ENCODE data around the gene SCARF2.

Gene SCARF2

DNA sequence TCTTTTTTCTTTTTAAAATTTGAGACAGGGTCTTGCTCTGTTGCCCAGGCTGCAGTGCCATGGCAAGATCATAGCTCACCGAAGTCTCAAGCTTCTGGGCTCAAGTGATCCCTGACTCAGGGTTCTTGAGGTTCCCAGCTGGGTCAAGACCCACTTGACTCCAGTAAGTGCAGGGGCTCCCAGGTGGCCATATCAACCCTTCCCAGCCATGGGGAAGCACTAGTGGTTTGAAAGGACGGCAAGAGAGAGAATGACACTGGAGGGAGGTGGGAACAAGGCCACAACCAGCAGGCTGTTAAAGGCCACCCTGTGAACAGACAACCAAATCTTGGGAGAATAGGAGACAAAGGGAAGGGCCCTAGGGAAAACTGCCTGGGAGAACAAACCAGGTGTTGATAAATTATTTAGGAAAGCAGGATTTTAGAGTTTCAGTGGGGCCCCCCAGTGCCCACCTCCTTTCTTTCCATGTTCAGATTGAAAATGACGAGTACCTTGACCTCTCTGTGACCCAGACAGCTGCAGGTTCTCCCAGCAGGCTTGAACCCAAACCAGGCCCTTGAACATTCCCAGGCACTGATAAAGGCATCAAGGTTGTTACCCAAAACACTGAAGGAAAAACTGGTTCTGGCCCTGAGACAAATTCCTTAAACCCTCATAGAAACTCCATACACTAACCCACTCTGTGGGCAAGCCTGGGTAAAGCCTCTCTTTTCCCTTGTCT is 29.2 kb upstream of the SCARF2 start:
- H3K4me3 ChIP-seq (replicated peaks; ENCODE audit: low read depth, low read length), result no peak overlapping the region
- TF ChIP-seq, protein P1, sequence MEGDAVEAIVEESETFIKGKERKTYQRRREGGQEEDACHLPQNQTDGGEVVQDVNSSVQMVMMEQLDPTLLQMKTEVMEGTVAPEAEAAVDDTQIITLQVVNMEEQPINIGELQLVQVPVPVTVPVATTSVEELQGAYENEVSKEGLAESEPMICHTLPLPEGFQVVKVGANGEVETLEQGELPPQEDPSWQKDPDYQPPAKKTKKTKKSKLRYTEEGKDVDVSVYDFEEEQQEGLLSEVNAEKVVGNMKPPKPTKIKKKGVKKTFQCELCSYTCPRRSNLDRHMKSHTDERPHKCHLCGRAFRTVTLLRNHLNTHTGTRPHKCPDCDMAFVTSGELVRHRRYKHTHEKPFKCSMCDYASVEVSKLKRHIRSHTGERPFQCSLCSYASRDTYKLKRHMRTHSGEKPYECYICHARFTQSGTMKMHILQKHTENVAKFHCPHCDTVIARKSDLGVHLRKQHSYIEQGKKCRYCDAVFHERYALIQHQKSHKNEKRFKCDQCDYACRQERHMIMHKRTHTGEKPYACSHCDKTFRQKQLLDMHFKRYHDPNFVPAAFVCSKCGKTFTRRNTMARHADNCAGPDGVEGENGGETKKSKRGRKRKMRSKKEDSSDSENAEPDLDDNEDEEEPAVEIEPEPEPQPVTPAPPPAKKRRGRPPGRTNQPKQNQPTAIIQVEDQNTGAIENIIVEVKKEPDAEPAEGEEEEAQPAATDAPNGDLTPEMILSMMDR (IDR thresholded peaks at IDR 0.05; ENCODE audit: insufficient read depth, low read length, poor library complexity, severe bottlenecking), result no peak
- H3K27me3 ChIP-seq (replicated peaks; ENCODE audit: control insufficient read depth, insufficient read depth, low read length), result no peaks in the 10 kb centered on the region
- DNase-seq (ENCODE audit: extremely low read depth, insufficient read length), result no peak
- H3K36me3 ChIP-seq (ENCODE audit: control insufficient read depth, insufficient read depth, low read length), result peaks cover 7% of the 10 kb centered on the region; the same call in 1 of the 2 replicates

DNA sequence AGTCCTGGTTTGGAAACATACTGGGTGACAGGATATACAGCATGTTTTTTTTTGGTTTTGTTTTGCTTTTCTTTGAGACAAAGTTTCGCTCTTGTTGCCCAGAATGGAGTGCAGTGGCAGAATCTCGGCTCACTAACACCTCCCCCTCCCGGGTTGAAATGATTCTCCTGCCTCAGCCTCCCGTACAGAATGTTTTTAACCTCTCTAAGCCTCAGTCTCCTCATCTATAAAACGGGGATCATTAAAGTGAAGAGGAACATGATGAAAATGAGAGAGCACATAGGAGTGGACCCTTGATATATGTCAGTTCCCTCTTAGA is 28.1 kb upstream of the SCARF2 start:
- TF ChIP-seq, protein P1 (IDR thresholded peaks at IDR 0.05; ENCODE audit: insufficient read depth, low read length, poor library complexity, severe bottlenecking), result no peak
- Histone ChIP-seq H3K36me3 (ENCODE audit: control insufficient read depth, insufficient read depth, low read length) (no peaks in the 10 kb centered on the region; the same call in 1 of the 2 replicates), H3K27me3 (replicated peaks; ENCODE audit: control insufficient read depth, insufficient read depth, low read length) (no peaks in the 10 kb centered on the region), H3K4me3 (replicated peaks; ENCODE audit: low read depth, low read length) (no peak overlapping the region)
- DNase-seq (ENCODE audit: extremely low read depth, insufficient read length), result no peak

DNA sequence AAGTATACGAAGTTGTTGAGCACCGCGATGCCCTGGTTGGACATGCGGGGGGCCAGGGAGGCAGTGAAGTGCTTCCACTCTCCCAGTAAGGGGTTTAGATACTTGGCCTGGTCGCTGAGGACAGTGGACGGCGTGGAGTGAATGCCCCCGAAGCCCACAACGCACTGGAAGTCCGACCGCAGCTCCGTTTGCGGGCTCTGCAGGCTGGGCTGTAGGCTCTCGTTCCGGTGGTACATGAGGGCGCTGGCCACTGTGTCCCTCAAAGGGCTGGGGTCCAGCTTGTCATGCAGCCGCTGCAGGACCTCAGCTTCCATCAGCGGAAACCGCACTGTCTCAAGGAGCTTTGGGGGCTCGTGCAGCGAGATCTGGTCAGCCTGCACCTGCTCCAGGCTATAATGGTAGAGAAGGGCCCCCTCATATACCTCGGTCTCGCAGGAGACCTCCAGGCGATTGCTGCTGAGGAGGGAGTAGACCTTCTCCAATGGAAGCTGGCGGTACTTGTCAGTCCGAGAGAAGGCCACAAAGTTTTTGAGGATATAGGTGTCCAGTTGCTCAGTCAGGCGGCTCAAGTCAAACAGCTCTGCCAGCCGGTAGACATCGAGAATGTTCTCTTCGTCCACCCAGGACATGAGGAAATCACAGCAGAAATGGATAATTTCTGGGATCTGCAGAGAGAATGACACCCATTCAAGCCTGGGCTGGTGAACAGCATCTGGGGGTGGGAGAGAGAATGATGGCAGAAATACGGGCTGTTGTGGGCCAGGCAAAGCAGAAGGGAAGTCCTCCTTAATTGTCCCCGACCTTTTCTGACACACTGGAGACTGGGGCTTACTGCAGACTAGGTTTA is 27.5 kb upstream of the SCARF2 start:
- Histone ChIP-seq H3K4me3 (replicated peaks; ENCODE audit: low read depth, low read length) (no peak overlapping the region), H3K27me3 (replicated peaks; ENCODE audit: control insufficient read depth, insufficient read depth, low read length) (no peaks in the 10 kb centered on the region), H3K36me3 (ENCODE audit: control insufficient read depth, insufficient read depth, low read length) (no peaks in the 10 kb centered on the region; the same call in 1 of the 2 replicates)
- no peak for DNase-seq (ENCODE audit: extremely low read depth, insufficient read length)
- TF ChIP-seq, protein P1 (IDR thresholded peaks at IDR 0.05; ENCODE audit: insufficient read depth, low read length, poor library complexity, severe bottlenecking), result no peak

DNA sequence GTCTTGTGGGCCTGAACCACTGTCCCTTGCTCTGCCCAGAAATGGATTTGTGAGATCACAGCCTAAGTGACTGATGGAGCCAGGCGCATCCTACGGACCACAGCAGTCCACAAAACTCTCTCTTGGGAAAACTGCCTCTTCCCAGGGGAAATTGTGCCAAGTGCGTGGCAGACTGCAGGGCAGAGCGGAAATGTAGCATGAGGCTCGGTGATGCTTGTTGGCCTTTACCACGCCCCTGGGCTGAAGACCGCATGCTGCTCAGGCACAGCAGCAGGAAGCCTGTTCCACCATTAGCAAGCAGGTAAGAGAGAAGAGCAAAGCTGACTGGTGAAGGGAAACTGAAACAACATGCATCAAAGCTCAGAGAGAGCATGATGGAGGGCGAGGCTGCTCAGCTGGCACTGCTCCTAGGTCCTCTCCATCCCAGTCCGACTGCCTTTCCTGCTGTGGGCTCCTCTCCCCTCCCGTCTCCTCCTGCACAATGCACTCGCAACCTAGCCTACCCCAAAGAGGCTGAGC is 26.5 kb upstream of the SCARF2 start:
- TF ChIP-seq, protein P1 (IDR thresholded peaks at IDR 0.05; ENCODE audit: insufficient read depth, low read length, poor library complexity, severe bottlenecking), result no peak
- Histone ChIP-seq H3K4me3 (replicated peaks; ENCODE audit: low read depth, low read length) (no peak overlapping the region), H3K36me3 (ENCODE audit: control insufficient read depth, insufficient read depth, low read length) (no peaks in the 10 kb centered on the region; the same call in 1 of the 2 replicates), H3K27me3 (replicated peaks; ENCODE audit: control insufficient read depth, insufficient read depth, low read length) (no peaks in the 10 kb centered on the region)
- peak; percentile 40 for DNase-seq (ENCODE audit: extremely low read depth, insufficient read length)

DNA sequence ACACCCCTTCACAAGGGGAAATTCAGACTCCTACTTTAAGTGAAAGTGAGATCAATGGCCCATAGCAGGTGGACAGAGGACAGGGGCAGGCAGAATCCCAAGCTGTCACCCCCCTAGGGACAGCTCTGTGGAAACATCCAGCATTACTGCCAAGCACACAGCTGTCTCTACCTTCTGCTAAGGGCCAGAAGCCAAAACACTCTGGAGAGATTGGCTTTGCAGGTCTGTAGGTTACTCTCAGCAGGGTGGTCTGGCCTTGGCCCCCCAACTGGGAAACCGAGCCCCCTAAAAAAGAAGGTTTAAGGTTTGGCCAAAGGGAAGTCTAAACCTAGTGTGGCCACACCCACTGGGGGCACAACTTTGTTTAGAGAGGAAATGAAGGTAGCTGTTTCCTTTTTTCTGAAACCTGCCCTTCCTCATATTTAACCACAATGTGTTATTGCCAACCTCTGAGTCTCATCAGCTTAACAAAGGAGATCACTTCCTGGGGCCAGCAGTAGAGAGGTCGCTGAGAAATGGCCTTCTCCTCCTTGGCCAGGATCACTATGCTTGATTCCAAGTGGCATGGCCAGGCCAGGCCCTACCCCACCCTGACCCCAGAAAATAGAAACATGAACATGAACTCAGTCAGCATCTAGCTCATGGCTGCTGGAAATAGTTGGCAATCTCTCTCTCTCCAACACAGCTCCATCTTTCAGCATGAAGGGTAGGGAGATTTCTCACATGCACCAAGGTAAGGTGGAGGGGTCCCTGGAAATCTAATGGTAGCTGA is 25.9 kb upstream of the SCARF2 start:
- Histone ChIP-seq H3K36me3 (ENCODE audit: control insufficient read depth, insufficient read depth, low read length) (no peaks in the 10 kb centered on the region; the same call in 1 of the 2 replicates), H3K27me3 (replicated peaks; ENCODE audit: control insufficient read depth, insufficient read depth, low read length) (no peaks in the 10 kb centered on the region), H3K4me3 (replicated peaks; ENCODE audit: low read depth, low read length) (no peak overlapping the region)
- no peak for DNase-seq (ENCODE audit: extremely low read depth, insufficient read length)
- TF ChIP-seq, protein P1 (IDR thresholded peaks at IDR 0.05; ENCODE audit: insufficient read depth, low read length, poor library complexity, severe bottlenecking), result no peak
